22Rv1 (cell line): ENCODE data around the gene SLC39A1.

ENCODE experiments used
- CTCF ChIP-seq: fragments of 450-650 bp; IDR thresholded peaks from 2 replicates; pipeline ENCODE4 v1.5.1; 2017; ENCODE audit warnings: mild to moderate bottlenecking
- ZFX ChIP-seq: fragments of 450-650 bp; IDR thresholded peaks from 2 replicates; pipeline ENCODE4 v1.6.1; 2017; ENCODE audit warnings: antibody characterized with exemption, borderline replicate concordance

- no peak for TF ChIP-seq CTCF
- TF ChIP-seq ZFX: no peak
Observed at GRCh38 chr1:153951183-153951582, 12.2 kb downstream of the SLC39A1 start.
